ENCODE measurements around the gene SERPINB6. TPM values are rescaled to one million over a fixed set of nuclear protein-coding genes. Genes with fewer than 3 reads are reported as not detected.
A peak's percentile ranks its signal among the peaks of the same experiment; 100 is the strongest.
"Not testable (repeated sequence)": the region's sequence is repeated elsewhere in the genome, so short reads cannot be mapped to it uniquely, and the experiment has no call there.

SERPINB6 gene
- total RNA-seq, 1 experiment from 2014 or later: 115 TPM

DNA sequence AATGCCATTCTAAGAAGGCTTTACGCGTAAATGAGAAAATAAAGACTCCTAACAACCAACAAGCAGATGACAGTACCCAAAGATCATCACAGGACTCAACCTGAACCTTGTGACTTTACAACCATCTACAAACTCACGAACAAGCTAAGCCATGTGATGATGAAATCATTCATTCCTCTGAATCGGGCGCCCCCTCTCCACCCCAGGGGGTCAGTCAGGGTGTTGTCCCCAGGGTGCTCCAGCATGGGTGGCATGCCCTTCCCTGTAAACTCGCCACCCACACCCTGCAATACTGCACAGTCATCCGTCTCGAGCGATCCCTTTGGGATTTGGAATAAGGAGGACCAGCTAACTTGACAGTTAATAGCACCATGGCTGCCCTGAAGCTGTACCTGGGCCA lies 12.6 kb downstream of the SERPINB6 start:
- no peak for DNase-seq (ENCODE audit: low spot score)

DNA sequence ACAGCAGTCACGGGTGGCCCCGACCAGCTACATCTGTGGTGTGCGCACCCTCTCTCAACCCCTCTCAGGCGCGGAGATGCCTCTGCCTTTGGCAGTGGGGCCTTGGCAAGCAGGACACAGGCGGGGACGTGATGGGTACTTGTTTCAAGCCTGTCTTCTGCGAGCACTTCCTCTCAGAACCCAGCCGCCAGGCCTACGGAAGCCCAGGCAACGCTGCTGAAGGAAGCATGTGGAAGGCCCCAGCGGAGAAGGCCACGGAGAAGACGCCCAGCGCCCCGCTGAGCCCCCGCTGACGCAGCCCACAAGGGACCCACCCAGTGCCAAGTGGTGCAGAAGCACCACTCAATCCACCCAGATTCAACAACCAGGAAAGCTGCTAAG lies 13.0 kb downstream of the SERPINB6 start:
- no peak for DNase-seq (ENCODE audit: low spot score)

GRCh38 chr6:2957696-2958330 lies 13.6 kb downstream of the SERPINB6 start:
- no peak for DNase-seq (ENCODE audit: low spot score)

GRCh38 chr6:2956930-2957685 lies 14.3 kb downstream of the SERPINB6 start:
- DNase-seq (ENCODE audit: low spot score): no peak

DNA sequence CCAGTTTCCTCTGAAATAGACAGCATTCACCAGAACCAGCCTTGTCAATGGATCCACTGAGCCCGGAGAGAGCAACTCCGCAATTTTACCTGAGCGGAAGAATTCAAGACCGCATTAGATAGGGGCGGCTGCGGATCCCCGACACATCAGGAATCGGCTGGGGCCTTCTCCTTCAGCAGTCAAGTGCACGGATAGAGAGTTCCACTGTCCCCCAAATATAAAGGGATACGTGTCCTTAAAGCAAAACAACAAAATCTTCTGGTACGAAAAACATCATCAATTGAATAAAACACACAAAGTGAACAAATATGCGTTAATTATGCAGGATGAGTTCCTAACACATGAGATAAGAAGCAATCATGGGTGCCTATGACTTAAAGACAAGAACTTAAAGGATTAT lies 18.3 kb downstream of the SERPINB6 start:
- no peak for DNase-seq (ENCODE audit: low spot score)

DNA sequence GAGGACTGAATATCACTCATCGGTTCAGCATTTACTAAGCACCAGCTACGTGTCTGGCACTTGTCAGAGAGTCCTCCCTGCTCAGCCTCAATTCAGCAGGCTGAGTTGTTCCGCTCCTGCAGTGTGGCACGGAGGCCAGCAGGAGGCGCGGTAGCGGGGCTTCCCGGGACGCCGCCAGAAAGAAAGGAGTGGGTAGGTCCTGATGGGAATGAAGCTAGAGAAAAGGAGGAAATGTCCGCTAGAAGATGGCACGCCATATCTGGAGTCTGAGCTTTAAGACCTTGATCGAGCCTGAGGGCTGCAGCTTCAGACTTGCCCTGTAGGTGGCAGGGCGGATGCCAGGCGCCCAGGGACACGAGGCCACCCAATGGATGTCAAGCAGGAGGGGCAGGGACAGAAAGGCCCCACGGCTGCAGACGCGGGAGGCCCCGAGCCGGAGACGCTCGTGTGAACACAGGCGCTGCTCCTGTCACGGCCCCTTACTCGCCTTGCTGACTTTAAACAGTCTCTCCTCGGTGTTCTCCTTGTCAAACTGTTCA lies 18.7 kb downstream of the SERPINB6 start:
- DNase-seq (ENCODE audit: low spot score): peak; percentile 52

GRCh38 chr6:2951728-2952127 lies 19.6 kb downstream of the SERPINB6 start:
- DNase-seq (ENCODE audit: low spot score): no peak

DNA sequence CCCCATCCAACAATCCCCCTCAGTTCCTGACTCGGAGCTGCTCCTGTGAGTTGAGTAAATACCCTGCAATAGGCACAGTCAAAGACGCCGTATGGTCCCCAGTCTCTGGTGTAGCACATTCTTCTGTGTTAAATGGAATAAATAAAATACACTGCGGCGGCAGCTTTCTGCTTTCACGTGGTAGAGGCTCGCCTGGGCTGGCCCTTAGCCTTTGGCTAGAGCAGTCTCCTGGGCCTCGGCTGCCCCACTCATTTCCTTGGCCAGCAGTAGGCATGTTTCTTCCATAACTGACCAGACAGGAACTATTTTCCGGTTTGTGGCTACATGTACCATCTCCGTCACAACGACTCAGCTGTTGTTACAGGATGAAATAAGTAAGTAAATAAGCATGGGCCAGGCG lies 20.7 kb downstream of the SERPINB6 start:
- no peak for DNase-seq (ENCODE audit: low spot score)

DNA sequence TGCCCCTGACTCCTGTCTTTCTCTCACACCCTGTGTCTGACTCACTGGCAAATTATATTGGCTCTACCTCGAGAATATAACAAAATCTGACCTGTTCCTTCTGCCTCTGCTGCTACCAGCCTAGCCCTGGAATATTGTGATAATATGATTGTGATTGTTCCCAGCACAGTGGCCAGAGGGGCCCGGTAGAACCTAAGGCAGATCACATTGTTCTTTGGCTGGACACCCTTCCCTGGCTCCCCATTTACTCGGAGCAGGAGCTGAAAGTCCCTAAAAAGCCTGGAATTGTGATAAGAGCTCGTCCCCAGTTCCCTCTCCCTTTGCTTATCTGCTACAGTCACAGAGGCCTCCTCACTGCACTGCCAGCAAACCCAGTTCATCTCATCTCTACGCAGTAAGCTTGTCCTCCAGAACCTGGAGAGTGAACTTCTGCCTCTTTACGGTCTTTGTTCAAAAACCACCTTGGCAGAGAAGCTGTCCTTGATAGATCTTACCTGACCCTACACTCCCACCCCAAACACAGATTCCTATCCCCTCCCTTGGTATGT lies 21.8 kb downstream of the SERPINB6 start:
- no peak for DNase-seq (ENCODE audit: low spot score)

DNA sequence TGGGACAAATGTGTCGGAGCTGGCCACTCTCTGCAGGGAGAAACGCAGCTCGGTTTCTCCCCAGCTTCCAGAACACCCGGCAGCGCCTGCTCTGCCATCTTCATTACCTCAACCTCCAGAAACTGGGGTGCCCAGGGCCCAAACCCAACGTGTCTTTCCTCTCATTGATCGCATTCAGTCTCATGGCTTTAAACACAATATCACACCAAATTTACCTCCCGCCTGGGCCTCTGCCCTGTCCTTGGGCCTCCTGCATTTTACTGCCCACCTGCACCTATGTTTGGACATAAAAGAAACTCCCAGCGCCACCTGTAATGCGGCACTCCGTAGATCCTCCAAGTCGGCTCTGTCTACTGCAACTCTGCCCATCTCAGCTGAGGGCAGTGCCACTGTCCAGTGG lies 22.2 kb downstream of the SERPINB6 start:
- no peak for DNase-seq (ENCODE audit: low spot score)

DNA sequence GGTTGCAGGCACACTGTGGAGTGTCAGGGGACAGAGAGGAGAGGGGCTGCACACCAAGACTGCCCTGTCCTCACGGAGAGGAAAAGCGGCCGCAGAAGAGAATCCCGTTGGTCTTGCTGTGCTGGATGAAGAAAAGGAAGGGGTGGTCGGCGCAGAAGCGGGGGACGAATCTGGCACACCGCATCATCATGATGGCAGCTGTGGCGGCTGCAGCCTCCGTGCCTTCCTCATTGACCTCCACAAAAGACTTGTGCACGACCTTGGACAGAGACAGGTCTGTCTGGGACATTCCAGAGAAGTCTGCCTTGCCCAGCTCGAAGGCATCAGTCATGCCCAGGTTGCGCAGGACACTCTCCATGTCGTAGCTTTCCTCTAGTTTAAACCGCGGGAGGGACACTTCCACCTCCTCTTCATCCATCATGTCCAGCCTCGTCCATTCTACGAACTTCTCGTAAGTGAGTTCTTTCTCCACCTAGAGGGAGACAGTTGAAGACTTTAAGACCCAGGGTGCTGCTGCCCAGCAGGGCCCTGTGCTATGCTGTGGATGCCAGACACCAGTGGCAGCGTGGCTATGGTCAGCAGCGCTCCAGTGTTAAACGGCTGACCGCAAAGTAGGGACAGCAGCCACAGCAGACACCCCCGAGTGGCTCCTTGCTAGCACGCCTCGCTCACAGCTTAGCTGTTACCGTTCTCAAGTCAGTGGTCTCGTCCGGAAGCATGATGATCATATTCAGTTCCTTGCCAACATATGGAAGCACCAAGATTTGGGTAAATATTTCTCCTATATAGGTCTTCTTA lies 22.9 kb downstream of the SERPINB6 start:
- DNase-seq (ENCODE audit: low spot score): no peak

DNA sequence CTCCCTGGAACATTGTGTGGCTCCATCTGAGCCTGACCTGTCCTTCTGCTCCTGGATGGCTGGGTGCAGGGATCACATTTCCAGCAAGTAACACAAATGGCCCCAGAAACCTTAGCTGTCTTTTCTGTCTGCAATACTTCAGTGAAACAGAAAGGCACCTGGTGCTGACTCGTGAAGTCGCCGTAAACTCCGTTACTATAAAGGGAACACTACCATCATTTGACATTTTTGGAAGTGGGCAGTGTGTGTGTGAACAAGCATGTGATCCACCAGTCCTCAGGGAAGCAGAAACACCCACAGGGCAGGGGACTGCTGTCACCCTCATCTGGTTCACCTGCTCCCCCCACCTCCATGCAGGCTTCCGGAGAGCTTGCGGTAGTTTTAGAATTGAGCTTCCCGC lies 23.9 kb downstream of the SERPINB6 start:
- DNase-seq (ENCODE audit: low spot score): no peak

- DNase-seq (ENCODE audit: low spot score): no peak
These were observed 26.3 kb downstream of the SERPINB6 start for GRCh38 chr6:2945153-2945452.

DNA sequence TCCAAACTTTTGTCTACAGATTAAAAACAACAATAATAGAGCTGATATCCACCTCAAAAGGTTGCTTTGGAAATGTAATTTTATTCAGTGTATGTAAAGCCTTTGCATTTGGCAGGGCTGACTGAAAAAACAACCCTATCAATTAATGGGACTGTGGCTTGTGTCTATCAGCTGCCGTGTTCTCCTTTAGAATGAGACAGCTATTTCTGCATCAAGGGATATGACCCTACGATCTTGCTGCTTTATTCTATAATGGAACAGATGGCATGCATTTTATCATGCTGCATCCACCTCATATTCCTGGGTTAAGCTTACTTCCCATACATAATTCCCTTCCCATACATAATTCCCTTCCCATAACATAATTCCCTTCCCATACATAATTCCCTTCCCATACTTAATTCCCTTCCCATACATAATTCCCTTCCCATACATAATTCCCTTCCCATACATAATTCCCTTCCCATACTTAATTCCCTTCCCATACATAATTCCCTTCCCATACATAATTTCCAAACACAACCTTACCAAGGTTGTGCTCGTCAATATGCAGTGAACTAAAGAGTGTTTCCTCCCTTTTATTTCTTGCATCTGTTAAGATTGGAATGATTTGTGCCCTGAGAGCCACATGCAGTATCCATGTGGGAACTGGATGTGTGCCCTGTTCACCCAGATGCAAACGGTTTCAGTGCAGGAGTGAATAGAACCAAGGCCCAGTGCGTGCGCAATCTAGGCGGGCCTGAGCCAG lies 26.8 kb downstream of the SERPINB6 start:
- no peak for DNase-seq (ENCODE audit: low spot score)

- DNase-seq (ENCODE audit: low spot score): no peak
These were observed 27.8 kb downstream of the SERPINB6 start for GRCh38 chr6:2943564-2943955.

- DNase-seq (ENCODE audit: low spot score): no peak
These were observed 28.3 kb downstream of the SERPINB6 start for GRCh38 chr6:2942914-2943563.

DNA sequence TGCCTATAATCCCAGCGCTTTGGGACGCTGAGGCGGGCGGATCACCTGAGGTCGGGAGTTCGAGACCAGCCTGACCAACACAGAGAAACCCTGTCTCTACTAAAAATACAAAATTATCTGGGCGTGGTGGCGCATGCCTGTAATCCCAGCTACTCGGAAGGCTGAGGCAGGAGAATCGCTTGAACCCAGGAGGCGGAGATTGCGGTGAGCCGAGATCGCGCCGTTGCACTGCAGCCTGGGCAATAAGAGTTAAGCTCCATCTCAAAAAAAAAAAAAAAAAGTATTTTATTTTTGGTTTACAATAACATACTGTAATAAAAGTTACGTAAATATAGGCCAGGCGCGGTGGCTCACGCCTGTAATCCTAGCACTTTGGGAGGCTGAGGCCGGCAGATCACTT lies 29.3 kb downstream of the SERPINB6 start:
- not testable (repeated sequence) for DNase-seq (ENCODE audit: low spot score)

- DNase-seq (ENCODE audit: low spot score): no peak
These were observed 30.5 kb downstream of the SERPINB6 start for GRCh38 chr6:2940851-2941250.

- DNase-seq (ENCODE audit: low spot score): no peak
These were observed 31.1 kb downstream of the SERPINB6 start for GRCh38 chr6:2940010-2940850.

GRCh38 chr6:2939315-2940009 lies 31.9 kb downstream of the SERPINB6 start:
- no peak for DNase-seq (ENCODE audit: low spot score)

Measured in H4 (cell line).